Measurements from ENCODE around the gene MYOZ3.

The MYOZ3 gene

GRCh38 chr5:150642991-150643710, 17.9 kb upstream of the MYOZ3 start:
- DNase-seq (ENCODE audit: low read depth in 3 of 3): no peak

GRCh38 chr5:150644058-150644457, 17.0 kb upstream of the MYOZ3 start:
- no peak for DNase-seq (ENCODE audit: low read depth in 3 of 3)

- DNase-seq (ENCODE audit: low read depth in 3 of 3): no peak
Observed at GRCh38 chr5:150644514-150644913, 16.5 kb upstream of the MYOZ3 start.

GRCh38 chr5:150645070-150645700, 15.9 kb upstream of the MYOZ3 start:
- DNase-seq (ENCODE audit: low read depth in 3 of 3): no peak

GRCh38 chr5:150647275-150648251, 13.5 kb upstream of the MYOZ3 start:
- DNase-seq (ENCODE audit: low read depth in 3 of 3): no peak

DNA sequence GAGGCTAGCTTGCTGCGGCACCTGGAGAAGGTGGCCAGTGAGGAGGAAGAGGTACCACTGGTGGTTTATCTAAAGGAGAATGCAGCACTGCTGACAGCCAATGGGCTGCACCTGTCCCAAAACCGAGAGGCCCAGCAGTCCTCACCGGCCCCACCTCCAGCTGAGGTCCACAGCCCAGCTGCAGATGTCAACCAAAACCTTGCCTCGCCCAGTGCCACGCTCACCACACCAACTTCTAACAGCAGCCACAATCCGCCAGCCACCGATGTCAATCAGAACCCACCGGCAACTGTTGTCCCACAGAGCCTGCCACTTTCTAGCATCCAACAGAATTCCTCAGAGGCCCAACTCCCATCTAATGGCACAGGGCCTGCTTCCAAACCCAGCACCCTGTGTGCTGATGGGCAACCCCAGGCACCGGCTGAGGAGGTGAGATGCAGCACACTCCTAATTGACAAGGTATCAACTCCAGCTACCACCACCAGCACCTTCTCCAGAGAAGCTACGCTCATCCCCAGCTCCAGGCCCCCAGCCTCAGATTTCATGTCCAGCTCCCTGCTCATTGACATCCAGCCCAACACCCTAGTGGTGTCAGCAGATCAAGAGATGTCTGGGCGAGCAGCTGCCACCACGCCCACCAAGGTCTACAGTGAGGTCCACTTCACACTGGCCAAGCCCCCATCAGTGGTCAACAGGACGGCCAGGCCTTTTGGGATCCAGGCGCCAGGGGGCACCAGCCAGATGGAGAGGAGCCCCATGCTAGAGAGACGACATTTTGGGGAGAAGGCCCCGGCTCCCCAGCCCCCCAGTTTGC, 12.6 kb upstream of the MYOZ3 start:
- DNase-seq (ENCODE audit: low read depth in 3 of 3): no peak

- DNase-seq (ENCODE audit: low read depth in 3 of 3): no peak
Observed at GRCh38 chr5:150649108-150650020, 11.7 kb upstream of the MYOZ3 start.

GRCh38 chr5:150650021-150651006, 10.7 kb upstream of the MYOZ3 start:
- no peak for DNase-seq (ENCODE audit: low read depth in 3 of 3)

GRCh38 chr5:150651382-150651781, 9.7 kb upstream of the MYOZ3 start:
- DNase-seq (ENCODE audit: low read depth in 3 of 3): no peak

DNA sequence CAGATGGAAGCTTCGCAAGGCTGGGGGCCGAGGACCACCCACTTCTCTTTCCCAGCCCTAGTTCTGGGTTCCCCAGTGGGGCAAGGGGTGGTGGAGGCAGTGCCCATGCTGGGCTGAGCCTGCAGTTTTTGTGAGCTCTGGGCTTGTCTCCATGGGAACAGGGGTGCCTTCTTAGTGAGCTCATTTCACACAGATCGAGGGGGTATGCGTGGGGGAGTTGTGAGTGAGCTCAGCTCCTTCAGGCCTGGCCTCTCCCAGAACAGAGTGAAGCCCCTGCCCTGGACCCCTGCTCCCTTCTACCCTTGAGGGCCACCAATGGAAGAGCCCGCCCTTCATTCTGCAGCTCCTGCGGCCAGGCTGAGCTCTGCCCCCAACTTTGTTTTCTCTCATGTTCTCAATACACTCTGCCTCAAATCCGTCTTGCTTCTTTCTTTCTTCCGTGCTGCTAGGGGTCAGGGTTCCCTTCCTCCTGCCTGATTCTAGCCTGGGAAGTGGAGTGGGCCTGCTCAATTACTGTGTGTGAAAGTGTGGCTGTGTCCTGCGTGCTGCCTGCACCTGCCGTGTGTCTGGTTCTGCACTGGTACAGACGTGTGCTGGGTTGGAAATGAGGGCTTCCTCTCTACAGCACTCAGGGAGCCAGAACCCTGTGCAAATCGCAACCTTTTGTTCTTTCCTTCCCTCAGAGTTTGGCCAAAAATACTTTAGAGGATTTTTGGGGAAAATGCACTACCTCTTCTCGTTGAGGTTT, 9.0 kb upstream of the MYOZ3 start:
- no peak for DNase-seq (ENCODE audit: low read depth in 3 of 3)

DNA sequence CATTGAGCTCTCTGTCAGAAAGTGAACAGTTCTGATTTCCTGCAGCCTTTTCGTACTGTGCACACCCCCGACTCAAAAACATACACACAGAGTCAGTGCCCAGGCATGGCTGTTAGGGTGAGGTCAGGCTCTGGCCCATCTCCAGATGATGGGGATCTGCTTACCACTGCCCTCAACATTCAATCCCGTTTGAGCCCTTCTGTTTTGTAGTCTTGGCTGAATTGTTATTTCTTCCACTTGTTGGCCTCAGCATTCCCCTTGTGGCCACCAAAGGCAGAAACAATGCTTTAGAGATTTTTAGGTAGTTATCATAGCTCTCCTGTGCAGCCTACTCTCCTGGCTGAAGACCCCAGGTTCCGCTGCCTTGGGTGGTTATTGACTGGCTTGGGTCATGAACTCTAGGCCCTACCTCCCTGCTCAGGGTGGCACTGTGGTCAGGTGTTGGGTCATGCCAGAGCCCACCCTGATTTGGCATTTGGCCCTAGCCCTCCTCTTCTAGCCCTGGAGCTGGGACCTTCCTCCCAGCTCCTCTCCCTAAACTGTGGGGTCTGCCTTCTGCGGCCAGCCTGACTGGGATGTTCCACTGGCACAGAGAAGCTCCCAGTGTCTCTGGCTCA, 7.8 kb upstream of the MYOZ3 start:
- DNase-seq (ENCODE audit: low read depth in 3 of 3): no peak

GRCh38 chr5:150653762-150654556, 7.1 kb upstream of the MYOZ3 start:
- no peak for DNase-seq (ENCODE audit: low read depth in 3 of 3)

GRCh38 chr5:150655221-150655620, 5.8 kb upstream of the MYOZ3 start:
- no peak for DNase-seq (ENCODE audit: low read depth in 3 of 3)

DNA sequence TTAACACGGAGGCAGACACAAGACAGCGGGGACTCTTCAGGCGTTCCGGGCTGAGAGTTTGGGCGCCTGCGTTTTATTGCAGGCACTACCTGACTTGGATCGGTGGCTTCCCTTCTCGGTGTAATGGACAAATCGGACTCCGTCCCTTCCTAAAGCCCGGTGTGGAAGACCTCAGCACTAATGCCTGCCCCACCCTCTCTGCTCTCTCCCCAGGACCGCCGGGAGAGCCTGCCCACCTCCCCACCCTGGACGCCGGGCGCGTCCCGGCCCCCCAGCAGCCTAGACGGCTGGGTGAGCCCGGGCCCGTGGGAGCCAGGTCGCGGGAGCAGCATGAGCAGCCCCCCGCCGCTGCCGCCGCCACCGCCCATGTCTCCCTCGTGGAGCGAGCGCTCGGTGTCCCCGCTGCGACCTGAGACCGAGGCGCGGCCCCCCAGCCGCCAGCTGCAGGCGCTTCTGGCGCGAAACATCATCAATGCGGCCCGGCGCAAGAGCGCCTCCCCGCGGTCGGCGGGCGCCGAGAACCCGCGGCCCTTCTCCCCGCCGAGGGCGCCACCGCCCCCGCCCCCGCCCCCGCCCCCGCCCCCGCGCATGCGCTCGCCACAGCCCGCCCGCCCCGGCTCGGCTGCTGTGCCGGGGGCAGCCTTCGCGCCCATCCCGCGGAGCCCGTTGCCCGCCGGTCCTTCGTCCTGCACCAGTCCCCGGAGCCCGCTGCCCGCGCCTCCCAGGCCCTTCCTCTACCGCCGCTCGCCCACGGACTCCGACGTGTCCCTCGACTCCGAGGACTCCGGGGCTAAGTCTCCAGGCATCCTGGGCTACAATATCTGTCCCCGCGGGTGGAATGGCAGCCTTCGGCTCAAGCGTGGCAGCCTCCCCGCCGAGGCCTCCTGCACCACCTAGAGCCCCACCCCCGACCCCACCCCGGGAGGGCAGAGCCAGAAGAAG, 4.6 kb upstream of the MYOZ3 start:
- DNase-seq (ENCODE audit: low read depth in 3 of 3): peak; percentile 24 to 65 (median 32)

DNA sequence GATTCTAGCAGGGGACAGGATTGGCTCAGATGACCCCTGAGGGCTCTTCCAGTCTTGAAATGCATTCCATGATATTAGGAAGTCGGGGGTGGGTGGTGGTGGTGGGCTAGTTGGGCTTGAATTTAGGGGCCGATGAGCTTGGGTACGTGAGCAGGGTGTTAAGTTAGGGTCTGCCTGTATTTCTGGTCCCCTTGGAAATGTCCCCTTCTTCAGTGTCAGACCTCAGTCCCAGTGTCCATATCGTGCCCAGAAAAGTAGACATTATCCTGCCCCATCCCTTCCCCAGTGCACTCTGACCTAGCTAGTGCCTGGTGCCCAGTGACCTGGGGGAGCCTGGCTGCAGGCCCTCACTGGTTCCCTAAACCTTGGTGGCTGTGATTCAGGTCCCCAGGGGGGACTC, 2.9 kb upstream of the MYOZ3 start:
- no peak for DNase-seq (ENCODE audit: low read depth in 3 of 3)

GRCh38 chr5:150658699-150659265, 2.3 kb upstream of the MYOZ3 start:
- no peak for DNase-seq (ENCODE audit: low read depth in 3 of 3)
